Measurements from ENCODE around the gene MAML3.

MAML3 gene

GRCh38 chr4:140052050-140052449, 101.9 kb downstream of the MAML3 start:
- H3K4me3 ChIP-seq (ENCODE audit: low read depth in 1 of 2, low read length in 1 of 2) = no peak overlapping the region
- peaks cover 37 to 40% of the 10 kb centered on the region in 2 experiments for H3K4me1 ChIP-seq (ENCODE audit: control insufficient read depth in 1 of 2, insufficient read depth in 1 of 2, low read depth in 1 of 2, low read length in 1 of 2)

GRCh38 chr4:140049849-140050637, 103.9 kb downstream of the MAML3 start:
- Histone ChIP-seq H3K4me1 (ENCODE audit: control insufficient read depth in 1 of 2, insufficient read depth in 1 of 2, low read depth in 1 of 2, low read length in 1 of 2) (peaks cover 49 to 53% of the 10 kb centered on the region in 2 experiments), H3K36me3 (no peaks in the 10 kb centered on the region), H3K4me3 (ENCODE audit: low read depth in 1 of 2, low read length in 1 of 2) (no peak overlapping the region), H3K9me3 (no peaks in the 10 kb centered on the region), H3K27ac (no peak overlapping the region), H3K27me3 (no peaks in the 10 kb centered on the region)
- TF ChIP-seq CTCF (IDR thresholded peaks at IDR 0.05) = no peak

More at GRCh38 chr4:140052050-140052449, 101.9 kb downstream of the MAML3 start:
- no peaks in the 10 kb centered on the region for H3K9me3 ChIP-seq
- no peak overlapping the region for H3K27ac ChIP-seq
- no peaks in the 10 kb centered on the region for H3K36me3 ChIP-seq
- H3K27me3 ChIP-seq = no peaks in the 10 kb centered on the region
- TF ChIP-seq CTCF (IDR thresholded peaks at IDR 0.05) = no peak

- TF ChIP-seq CTCF (IDR thresholded peaks at IDR 0.05) = no peak
- Histone ChIP-seq H3K9me3 (no peaks in the 10 kb centered on the region), H3K27ac (peak overlapping the region; percentile 64), H3K4me3 (ENCODE audit: low read depth in 1 of 2, low read length in 1 of 2) (peak overlapping the region; percentile 47 to 60), H3K27me3 (no peaks in the 10 kb centered on the region), H3K4me1 (ENCODE audit: control insufficient read depth in 1 of 2, insufficient read depth in 1 of 2, low read depth in 1 of 2, low read length in 1 of 2) (peaks cover 49% of the 10 kb centered on the region in 2 experiments), H3K36me3 (no peaks in the 10 kb centered on the region)
These were observed 104.7 kb downstream of the MAML3 start for GRCh38 chr4:140049024-140049848.

- Histone ChIP-seq H3K36me3 (no peaks in the 10 kb centered on the region), H3K9me3 (no peaks in the 10 kb centered on the region), H3K27ac (peak overlapping the region; percentile 64), H3K4me3 (ENCODE audit: low read depth in 1 of 2, low read length in 1 of 2) (peak overlapping the region; percentile 47 to 60), H3K27me3 (no peaks in the 10 kb centered on the region), H3K4me1 (ENCODE audit: control insufficient read depth in 1 of 2, insufficient read depth in 1 of 2, low read depth in 1 of 2, low read length in 1 of 2) (peaks cover 43% of the 10 kb centered on the region in 2 experiments)
- no peak for TF ChIP-seq CTCF (IDR thresholded peaks at IDR 0.05)
These were observed 105.5 kb downstream of the MAML3 start for GRCh38 chr4:140048419-140048995.

- Histone ChIP-seq H3K4me3 (ENCODE audit: low read depth in 1 of 2, low read length in 1 of 2) (no peak overlapping the region), H3K9me3 (no peaks in the 10 kb centered on the region), H3K4me1 (ENCODE audit: control insufficient read depth in 1 of 2, insufficient read depth in 1 of 2, low read depth in 1 of 2, low read length in 1 of 2) (peaks cover 43 to 46% of the 10 kb centered on the region in 2 experiments), H3K27me3 (no peaks in the 10 kb centered on the region), H3K27ac (no peak overlapping the region), H3K36me3 (no peaks in the 10 kb centered on the region)
- no peak for TF ChIP-seq CTCF (IDR thresholded peaks at IDR 0.05)
These were observed 106.2 kb downstream of the MAML3 start for GRCh38 chr4:140047786-140048185.
